Esophagus squamous epithelium (tissue), 5 donors: ENCODE measurements around the gene TMEM218. TPM values are rescaled to one million over a fixed set of nuclear protein-coding genes. Genes with fewer than 3 reads are reported as not detected.

ENCODE experiments used
- DNase-seq: peaks from one replicate; lab custom pipeline; 2025; lab: John Stamatoyannopoulos, UW
- H3K27ac ChIP-seq, 4 donors: fragments of 200-600 bp; sonication (generic); one replicate each; pipeline ENCODE4 v1.5.1; 2016 to 2019; ENCODE audit warnings: mild to moderate bottlenecking in 1 of 4
- H3K27me3 ChIP-seq, 4 donors: fragments of 200-600 bp; sonication (generic); 1 replicate in 3 of 4; 2 replicates in 1 of 4; pipeline versions ENCODE4 v1.5.1 to v1.6.0; 2017 to 2021; ENCODE audit warnings: antibody characterized with exemption in 1 of 4
- H3K36me3 ChIP-seq, 3 donors: fragments of 200-600 bp; sonication (generic); one replicate each; pipeline ENCODE4 v1.5.1; 2016 to 2019
- H3K4me1 ChIP-seq, 3 donors: fragments of 200-600 bp; sonication (generic); one replicate each; pipeline ENCODE4 v1.5.1; 2017 to 2019
- H3K4me3 ChIP-seq, 4 donors: fragments of 200-600 bp; sonication (generic); 1 replicate in 3 of 4; 2 replicates in 1 of 4; pipeline ENCODE4 v1.5.1; 2016 to 2019; ENCODE audit warnings: mild to moderate bottlenecking in 2 of 4, moderate library complexity in 1 of 4
- H3K9me3 ChIP-seq, 3 donors: fragments of 200-600 bp; sonication (generic); one replicate each; pipeline ENCODE4 v1.5.1; 2016 to 2019
- CTCF ChIP-seq, 6 experiments: fragments of 450-650 bp in 4 of 6; fragments of 200-600 bp in 2 of 6; sonication (generic) in 2 of 6; IDR thresholded peaks; one replicate each; pipeline ENCODE4 v1.5.1; 2016 to 2019; ENCODE audit warnings: antibody characterized with exemption in 6 of 6, mild to moderate bottlenecking in 4 of 6, moderate library complexity in 4 of 6
- POLR2A ChIP-seq, 4 donors: fragments of 450-650 bp; IDR thresholded peaks; one replicate each; pipeline ENCODE4 v1.6.1; 2017; ENCODE audit warnings: antibody characterized with exemption in 4 of 4, mild to moderate bottlenecking in 4 of 4, moderate library complexity in 3 of 4
- WGBS, 2 donors: methylation state at CpG; one replicate each; pipeline ENCODE4 v1.1.5; 2018; 5-methylcytosine and 5-hydroxymethylcytosine counted together
- intact Hi-C: fragments of 100-400 bp; cut with DNase I; formaldehyde crosslinking; loops from one replicate; pipeline ENCODE4 v1.15.0; 2022
- total RNA-seq, 4 donors: library from RNA; depleted of rRNA; stranded (reverse); fragments of >200 nt; gene quantifications; one replicate each; pipeline ENCODE4 v1.1.0, GENCODE V29; 2016
- donor health status: DM: yes; HTN: yes; CAD: no.

The TMEM218 gene
- total RNA-seq, 4 donors from 2014 or later = 7.5 to 17.3 (median 13.9) TPM

GRCh38 chr11:125155767-125156166, 44.3 kb upstream of the TMEM218 start:
- no peaks in the 10 kb centered on the region for H3K9me3 ChIP-seq
- no peaks in the 10 kb centered on the region for H3K4me1 ChIP-seq
- H3K36me3 ChIP-seq = no peaks in the 10 kb centered on the region
- no peak overlapping the region for H3K27ac ChIP-seq
- no peak for DNase-seq
- TF ChIP-seq POLR2A (IDR thresholded peaks at IDR 0.05) = no peak
- no peak for TF ChIP-seq CTCF (IDR thresholded peaks at IDR 0.05)
- no peak overlapping the region for H3K4me3 ChIP-seq
- 50 to 69% methylated on average over 1 to 4 of the region's 4 CpGs for WGBS, 2 donors
- H3K27me3 ChIP-seq = peaks cover 0 to 15% (median 0%) of the 10 kb centered on the region in 4 donors
- intact Hi-C loops = no loop called here

GRCh38 chr11:125155100-125155444, 43.6 kb upstream of the TMEM218 start:
- intact Hi-C loops = no loop called here
- WGBS, 2 donors = 87 to 93% methylated on average over 5 to 6 of the region's 6 CpGs
- H3K27ac ChIP-seq = no peak overlapping the region
- no peaks in the 10 kb centered on the region for H3K9me3 ChIP-seq
- no peak overlapping the region for H3K4me3 ChIP-seq
- no peak for TF ChIP-seq POLR2A (IDR thresholded peaks at IDR 0.05)
- TF ChIP-seq CTCF (IDR thresholded peaks at IDR 0.05) = no peak
- H3K27me3 ChIP-seq = peaks cover 0 to 15% (median 0%) of the 10 kb centered on the region in 4 donors
- no peaks in the 10 kb centered on the region for H3K36me3 ChIP-seq
- no peak for DNase-seq
- H3K4me1 ChIP-seq = no peaks in the 10 kb centered on the region

GRCh38 chr11:125154378-125155099, 43.1 kb upstream of the TMEM218 start:
- 53 to 56% methylated on average over 5 of the region's 7 CpGs for WGBS, 2 donors
- Histone ChIP-seq H3K4me1 (no peaks in the 10 kb centered on the region), H3K4me3 (no peak overlapping the region), H3K27ac (no peak overlapping the region), H3K36me3 (no peaks in the 10 kb centered on the region), H3K9me3 (no peaks in the 10 kb centered on the region), H3K27me3 (peaks cover 0 to 15% (median 0%) of the 10 kb centered on the region in 4 donors)
- DNase-seq = no peak
- TF ChIP-seq CTCF (IDR thresholded peaks at IDR 0.05) = no peak
- no peak for TF ChIP-seq POLR2A (IDR thresholded peaks at IDR 0.05)
- intact Hi-C loops = no loop called here

GRCh38 chr11:125153837-125154236, 42.4 kb upstream of the TMEM218 start:
- DNase-seq = no peak
- intact Hi-C loops = no loop called here
- WGBS, 2 donors = 70 to 86% methylated on average over 2 of the region's 2 CpGs
- H3K27ac ChIP-seq = no peak overlapping the region
- H3K4me3 ChIP-seq = no peak overlapping the region
- peaks cover 0 to 15% (median 0%) of the 10 kb centered on the region in 4 donors for H3K27me3 ChIP-seq
- TF ChIP-seq CTCF (IDR thresholded peaks at IDR 0.05) (no peak), POLR2A (IDR thresholded peaks at IDR 0.05) (no peak)
- no peaks in the 10 kb centered on the region for H3K36me3 ChIP-seq
- no peaks in the 10 kb centered on the region for H3K9me3 ChIP-seq
- no peaks in the 10 kb centered on the region for H3K4me1 ChIP-seq

- WGBS, 2 donors = 79 to 83% methylated on average over 5 of the region's 5 CpGs
- intact Hi-C loops = no loop called here
- no peak for DNase-seq
- TF ChIP-seq POLR2A (IDR thresholded peaks at IDR 0.05) (no peak), CTCF (IDR thresholded peaks at IDR 0.05) (no peak)
- no peak overlapping the region for H3K4me3 ChIP-seq
- no peaks in the 10 kb centered on the region for H3K4me1 ChIP-seq
- H3K9me3 ChIP-seq = no peaks in the 10 kb centered on the region
- H3K36me3 ChIP-seq = no peaks in the 10 kb centered on the region
- H3K27ac ChIP-seq = no peak overlapping the region
- peaks cover 0 to 9% (median 0%) of the 10 kb centered on the region in 4 donors for H3K27me3 ChIP-seq
Observed at GRCh38 chr11:125148743-125149142, 37.3 kb upstream of the TMEM218 start.
